Tongue (tissue), 2 donors: Measurements from ENCODE around the gene RGL3. TPM values are rescaled to one million over a fixed set of nuclear protein-coding genes. Genes with fewer than 3 reads are reported as not detected.
"Not testable (repeated sequence)": the region's sequence is repeated elsewhere in the genome, so short reads cannot be mapped to it uniquely, and the experiment has no call there.

ENCODE experiments used
- DNase-seq: peaks from one replicate; pipeline ENCODE4 v3.0.0-alpha.2; 2015
- total RNA-seq: library from RNA; depleted of rRNA; stranded (reverse); fragments of >200 nt; gene quantifications from one replicate; pipeline ENCODE4 v1.2.3, GENCODE V29; 2014

Gene RGL3
- total RNA-seq, 1 donor from 2014 or later, result 0.10 TPM

DNA sequence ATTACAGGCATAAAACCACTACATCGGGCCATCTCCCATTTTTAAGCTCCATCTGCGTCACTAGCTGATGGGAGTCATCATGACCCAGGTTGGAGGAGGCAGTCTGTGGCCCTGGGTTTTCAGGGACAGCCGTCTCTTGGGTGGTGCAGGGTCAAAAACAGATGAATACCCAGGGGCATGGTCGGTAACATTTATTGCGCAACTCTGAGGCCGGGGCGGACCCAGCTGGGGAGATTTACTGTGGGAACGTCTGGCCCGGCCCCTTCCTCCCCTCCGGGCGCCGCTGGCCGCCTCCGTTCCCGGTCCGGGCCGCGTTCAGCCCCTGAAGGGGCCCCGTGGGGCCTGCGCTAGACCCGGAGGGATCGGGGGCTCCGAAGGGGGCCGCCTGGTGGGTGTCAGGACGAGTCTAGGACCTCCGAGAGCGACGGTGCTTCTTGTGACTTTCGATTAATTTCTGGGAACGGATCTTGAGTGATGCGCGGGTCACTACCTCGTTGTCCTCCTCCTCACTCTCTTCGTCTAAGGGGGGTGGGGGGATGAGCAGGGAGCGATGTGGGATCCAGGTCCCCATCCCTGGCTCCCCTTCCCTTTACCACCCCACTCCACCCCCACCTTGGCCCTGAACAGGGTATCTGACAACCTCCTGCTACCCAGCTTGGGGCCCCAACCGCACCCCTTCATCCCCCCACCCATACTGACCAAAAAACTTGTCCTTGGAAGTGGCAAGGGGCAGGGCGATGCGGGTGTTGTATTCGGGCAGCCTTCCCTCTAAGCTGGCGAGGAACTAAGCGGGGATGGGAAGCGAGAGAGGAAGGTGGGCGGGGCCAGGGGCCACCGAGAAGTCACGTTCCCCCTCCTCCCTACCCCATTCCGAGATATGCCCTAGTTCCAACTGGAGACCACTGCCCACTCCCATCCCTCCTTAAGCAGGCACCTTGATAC, 1.6 kb upstream of the RGL3 start:
- no peak for DNase-seq

DNA sequence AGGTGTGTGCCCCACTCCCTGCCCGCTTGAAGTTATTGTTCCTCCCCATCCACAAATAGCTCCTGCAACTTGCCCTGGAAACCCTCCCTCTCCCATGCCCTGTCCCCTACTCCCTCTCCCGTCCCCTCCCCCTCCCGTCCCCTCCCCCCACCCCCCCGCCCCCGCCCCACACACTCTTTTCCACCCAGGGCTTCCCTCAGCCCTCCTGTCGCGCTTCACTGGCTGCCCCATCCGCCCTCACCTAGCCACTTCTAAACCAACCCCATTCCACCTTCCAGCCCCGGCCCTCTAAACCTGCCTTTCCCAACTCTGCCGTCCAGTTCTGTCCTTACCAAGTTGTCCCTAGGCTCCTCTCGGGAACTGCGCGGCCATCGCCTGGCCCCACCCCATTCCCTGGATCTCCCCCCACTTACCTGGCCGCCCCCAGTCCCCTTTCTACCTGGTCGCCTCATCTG, 993 bp downstream of the RGL3 start:
- DNase-seq, result no peak

DNA sequence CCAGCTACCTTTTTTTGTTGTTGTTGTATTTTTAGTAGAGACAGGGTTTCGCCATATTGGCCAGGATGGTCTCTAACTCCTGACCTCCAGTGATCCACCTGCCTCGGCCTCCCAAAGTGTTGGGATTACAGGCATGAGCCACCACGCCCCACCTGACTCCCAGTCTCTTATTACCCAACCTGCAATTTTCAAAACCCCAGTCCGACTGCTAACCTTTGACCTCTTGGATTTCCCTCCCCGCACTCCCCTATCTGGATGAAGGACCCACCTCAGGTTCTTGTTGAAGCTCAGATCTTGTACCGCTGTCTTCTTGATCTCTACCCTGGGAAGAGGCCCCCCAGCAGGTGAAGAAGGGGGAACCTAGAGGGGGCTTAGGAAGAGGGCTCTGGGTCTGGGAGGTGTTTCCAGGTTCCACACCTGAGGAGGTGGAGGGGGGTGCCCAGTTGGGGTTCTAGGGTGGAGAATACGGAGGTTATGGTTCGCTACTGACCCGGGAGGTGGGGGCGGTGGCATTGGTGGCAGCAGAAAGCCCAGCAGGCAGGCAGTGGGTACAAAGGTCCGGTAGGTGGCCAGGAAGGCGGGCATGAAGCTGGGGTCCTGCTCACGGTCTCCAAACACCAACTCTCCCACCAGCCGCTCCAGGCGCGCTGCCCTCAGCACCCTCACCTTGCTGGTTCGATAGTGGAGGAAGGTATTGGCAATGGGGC, 2.6 kb downstream of the RGL3 start:
- no peak for DNase-seq

DNA sequence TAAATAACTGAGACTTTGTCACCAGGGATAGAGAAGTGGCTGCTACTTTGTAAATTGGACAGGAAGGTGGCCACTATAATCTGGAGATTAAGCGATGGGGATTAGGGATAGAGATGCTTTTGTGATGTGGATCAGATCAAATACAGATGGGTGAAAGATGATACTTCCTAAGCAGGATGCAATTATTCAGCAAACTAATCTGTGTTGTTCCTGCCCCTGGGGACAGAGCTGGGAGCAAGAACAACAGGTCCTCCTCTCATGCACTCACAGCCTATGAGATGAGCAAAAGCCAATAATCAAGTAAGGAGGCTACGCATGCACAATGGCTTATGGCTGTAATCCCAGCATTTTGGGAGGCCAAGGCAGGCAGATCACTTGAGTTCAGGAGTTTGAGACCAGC, 4.6 kb downstream of the RGL3 start:
- no peak for DNase-seq

DNA sequence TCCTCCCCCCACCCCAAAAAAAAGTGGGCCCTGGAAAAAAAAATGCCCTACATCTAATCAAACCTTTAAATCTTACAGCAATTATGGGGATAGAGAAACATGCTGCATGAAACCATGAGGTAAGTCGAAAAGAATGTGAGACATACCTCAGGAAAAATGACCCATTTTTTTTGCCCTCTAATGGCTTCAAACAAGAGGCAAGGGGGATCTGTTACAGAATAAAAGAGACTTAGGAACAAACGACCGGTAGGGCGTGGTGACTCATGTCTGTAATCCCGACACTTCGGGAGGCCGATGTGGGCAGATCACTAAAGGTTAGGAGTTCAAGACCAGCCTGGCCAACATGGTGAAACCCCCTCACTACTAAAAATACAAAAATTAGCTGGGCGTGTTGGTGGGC, 8.4 kb downstream of the RGL3 start:
- DNase-seq, result no peak

DNA sequence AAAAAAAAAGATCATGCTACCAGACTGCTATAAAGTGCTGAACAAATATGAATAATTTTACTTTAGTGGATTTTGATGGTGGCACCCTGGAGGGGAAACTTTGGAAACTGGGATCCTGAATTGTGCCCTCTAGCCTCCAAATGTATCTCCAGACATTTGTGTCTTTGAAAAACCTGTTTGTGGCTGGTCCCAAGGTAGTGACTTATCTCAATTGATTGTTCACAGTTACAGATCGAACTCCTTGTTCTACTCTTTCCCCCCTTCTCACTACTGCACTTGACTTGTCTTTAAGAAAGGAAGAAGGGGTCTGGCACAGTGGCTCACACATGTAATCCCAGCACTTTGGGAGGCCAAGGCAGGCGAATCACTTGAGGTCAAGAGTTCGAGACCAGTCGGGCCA, 10.5 kb downstream of the RGL3 start:
- DNase-seq, result no peak

DNA sequence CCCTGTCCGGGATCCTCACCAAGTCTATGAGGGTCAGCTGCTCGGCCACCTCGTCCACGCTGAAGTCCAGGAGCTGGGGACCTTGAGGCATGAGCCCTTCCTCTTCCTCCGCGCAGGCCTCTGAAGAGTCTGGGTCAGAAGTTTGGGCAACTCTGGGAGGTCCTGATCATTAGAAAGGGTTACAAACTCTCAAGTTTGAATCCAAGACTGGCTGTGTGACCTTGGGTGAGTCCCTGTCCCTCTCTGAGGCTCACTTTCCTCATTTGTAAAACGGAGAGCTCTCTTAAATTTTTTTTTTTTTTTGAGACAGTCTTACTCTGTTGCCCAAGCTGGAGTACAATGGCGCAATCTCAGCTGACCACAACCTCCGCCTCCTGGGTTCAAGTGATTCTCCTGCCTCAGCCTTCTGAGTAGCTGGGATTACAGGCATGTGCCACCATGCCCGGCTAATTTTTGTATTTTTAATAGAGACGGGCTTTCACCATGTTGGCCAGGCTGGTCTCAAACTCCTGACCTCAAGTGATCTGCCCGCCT, 12.3 kb downstream of the RGL3 start:
- DNase-seq, result not testable (repeated sequence)

DNA sequence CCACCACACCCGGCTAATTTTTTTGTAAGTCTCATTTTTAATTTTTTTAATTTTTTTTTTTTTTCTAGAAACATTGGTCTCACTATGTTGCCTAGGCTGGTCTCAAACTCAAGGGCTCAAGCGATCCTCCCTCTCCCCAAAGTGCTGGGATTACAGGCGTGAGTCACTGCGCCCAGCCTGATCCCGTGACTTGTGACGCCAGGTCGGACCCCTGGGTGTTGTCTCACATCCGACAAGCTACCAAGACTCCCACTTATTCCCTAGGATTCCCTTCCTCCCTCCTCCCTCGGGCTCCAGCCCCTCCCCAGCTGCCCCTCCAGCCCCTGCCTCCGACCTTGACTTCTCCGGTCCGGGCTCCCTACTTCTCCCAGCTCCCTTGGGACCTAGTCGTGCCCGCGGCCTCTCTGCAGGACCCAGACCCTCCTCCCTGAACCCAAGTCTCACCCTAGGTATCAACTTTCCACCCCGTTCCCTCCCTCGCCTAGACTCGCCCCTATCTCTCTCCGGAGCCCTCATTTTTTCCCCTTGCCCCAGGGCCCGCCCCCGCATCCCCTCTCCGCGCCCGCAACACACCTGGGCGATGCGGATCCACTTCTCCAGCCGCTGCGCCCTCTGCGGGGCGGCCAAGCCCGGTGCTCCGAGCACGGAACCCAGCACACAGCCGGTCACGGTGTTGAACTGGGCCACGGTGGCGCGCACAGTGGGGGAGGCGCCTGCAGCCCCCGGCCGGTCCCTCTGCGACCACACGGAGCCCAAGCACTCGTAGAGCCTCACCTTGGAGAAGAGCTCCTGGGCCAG, 13.1 kb downstream of the RGL3 start:
- DNase-seq, result no peak

DNA sequence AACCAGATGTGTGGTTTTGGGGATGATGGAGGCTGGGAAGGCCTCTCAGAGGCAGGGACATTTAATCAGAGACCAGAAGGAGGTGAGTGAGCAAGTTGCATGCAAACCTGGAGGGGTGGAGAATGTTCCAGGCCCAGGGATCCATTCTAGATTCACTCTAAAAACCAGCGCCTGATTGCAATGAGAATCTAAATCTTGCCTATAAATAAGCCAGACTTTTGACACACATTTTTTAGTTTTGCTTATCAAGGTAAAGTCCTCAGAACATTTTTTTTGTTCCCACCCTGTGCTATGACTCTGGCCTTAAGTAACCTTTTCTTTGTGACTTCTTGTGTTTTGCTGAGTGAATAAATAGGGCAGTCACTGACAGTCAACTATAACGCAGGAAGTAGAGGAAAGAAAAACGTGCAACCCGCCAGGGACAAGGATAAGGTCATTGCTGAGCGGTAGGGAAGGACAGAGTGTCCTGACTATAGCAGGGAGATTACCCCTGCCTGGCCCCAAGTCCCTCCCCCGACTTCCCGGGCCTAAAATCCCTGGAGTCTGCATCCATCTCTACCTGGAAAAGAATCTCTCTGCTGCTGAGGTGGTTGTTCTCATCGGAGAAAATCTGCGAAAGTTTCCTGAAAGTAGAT, 14.4 kb downstream of the RGL3 start:
- DNase-seq, result no peak

DNA sequence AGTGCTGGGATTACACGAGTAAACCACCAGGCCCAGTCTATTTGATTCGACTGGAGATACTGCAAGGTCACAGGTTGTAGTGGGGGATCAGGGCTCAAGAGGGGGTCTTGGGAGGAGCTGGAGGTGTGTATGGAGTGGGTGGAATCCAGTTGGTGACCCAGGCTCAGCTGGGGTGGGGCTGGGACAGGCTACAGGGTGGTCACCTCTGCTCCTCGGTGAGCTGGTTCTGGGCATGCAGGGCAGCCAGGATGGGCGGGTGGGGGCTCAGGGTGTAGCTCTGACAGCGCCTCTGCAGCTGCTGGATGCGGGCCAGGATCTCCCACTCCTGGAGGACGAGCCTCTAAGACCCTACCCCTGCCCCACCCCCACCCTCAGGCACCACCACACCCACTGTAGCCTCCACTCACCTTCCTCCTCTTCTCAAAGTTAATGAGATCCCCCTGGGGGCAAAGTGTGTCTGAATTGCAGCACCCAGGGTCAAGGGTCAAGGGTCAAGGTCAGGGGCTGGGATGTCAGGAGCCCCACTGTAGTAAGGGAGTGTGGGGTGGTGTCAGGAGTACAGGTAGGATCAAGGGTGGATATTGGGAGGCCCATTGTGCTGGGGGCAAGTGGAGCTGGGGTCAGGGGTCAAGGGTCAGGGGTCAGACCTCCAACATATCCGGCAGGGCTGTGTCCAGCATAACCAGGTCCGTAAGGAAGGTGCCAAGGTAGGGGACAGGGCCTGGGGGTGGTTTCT, 17.1 kb downstream of the RGL3 start:
- DNase-seq, result no peak

DNA sequence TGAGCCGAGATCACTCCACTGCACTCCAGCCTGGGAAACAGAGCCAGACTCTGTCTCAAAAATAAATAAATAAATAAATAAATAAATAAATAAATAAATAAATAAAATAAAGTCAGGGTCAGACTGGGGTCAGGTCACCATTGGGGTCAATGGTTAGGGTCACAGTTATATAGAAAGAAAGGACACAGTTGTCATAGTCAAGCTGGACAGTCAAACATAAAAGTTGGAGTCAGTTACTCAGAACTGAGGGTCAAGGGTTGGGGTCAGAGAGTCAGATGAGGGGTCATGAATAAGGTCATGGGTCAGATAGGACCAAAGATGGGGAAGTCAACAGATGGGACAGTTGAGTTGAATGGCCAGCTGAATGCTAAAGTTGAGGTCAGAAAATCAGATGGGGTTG, 18.3 kb downstream of the RGL3 start:
- no peak for DNase-seq

DNA sequence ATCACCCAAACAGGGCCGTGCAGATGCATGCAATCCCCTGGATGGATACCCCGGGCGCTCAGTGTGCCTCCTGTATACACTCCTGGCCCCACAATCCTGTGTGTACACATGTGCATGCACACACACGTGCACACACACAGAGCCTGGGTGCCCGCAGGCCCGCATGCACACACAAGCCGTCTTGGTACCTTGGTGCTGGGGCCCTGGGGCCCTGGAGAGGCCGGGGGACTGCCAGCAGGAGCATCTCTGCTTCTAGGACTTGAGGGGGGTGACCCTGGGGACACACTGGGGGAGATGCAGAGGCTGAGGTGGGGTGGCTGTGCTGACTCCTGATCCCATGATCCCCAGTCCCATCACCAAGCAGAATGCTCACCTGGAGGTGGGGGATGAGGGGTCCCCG, 19.4 kb downstream of the RGL3 start:
- no peak for DNase-seq

DNA sequence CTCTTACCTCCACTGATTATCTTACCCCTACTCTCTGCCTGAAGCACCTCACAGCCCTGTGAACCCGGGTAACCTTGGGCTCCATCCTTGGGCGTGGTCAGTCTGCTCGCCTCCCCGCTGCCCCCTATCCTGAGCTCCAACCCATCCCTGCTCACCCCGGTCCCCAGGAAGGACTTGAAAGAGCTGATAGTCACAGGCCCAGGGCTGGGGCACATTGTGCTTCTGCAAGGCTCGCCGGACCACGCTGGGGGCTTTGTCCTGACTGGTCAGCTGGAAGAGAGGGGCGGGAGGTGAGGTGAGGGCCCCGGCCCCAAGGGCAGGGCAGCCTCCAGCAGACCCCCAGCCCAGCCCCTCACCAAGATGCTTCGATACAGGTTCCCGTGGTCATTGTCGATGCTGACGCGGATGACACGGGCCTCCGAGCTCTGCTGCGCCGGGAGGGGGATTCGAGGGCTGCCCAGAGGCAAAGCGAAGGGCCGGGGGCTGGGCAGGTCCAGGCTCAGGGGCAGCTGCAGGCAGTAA, 22.0 kb downstream of the RGL3 start:
- DNase-seq, result no peak

DNA sequence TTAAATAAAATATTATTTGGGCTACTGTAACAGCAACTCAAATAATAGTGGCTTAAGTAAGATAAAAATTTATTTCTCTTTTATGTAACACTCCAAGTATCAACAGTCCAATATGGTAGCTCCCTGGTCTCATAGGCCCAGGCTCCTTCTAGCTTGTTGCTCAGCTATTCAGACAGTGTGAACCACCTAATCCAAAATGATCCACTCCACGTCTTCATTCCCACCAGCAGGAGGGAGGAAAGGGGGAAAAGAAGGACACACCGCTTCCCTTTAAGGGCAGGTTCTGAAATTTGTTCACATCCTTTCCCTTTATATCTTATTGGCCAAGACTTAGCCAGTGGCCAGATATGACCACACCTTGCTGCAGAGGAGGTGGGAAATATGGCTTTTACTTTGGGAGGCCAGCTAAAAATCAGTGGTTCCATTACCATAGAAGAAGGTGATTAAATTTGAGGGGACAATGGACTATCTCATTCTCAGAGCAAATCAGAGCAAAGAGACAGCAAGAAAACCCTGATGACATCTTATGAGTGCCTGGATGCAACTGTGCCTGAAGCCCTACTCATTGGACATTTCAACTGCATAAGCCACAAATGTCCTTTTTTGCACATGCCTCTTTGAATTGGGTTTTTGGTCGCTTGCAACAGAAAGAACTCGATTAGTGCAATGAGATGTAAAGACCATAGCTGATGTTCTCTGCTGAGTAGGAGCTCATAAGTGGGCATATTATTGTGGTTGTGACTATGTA, 28.0 kb downstream of the RGL3 start:
- no peak for DNase-seq

DNA sequence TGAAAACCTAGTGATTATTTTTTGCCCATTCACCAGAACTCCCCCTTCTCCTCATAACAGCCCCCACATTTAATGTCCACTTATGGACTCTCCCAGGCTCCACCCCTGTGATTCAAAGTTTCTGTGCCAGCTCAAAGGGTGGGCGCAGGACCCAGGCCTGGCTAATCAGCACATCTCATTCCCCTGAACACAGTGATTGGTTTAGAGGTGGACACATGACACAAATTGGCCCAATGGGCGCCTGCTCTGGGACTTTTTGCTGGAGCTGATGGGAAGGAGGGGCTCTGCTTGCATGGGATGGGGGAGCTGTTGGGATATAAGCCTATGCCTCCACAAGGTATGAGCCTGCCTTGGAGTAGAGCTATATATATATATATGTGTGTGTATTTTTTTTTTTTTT, 28.8 kb downstream of the RGL3 start:
- DNase-seq, result no peak

DNA sequence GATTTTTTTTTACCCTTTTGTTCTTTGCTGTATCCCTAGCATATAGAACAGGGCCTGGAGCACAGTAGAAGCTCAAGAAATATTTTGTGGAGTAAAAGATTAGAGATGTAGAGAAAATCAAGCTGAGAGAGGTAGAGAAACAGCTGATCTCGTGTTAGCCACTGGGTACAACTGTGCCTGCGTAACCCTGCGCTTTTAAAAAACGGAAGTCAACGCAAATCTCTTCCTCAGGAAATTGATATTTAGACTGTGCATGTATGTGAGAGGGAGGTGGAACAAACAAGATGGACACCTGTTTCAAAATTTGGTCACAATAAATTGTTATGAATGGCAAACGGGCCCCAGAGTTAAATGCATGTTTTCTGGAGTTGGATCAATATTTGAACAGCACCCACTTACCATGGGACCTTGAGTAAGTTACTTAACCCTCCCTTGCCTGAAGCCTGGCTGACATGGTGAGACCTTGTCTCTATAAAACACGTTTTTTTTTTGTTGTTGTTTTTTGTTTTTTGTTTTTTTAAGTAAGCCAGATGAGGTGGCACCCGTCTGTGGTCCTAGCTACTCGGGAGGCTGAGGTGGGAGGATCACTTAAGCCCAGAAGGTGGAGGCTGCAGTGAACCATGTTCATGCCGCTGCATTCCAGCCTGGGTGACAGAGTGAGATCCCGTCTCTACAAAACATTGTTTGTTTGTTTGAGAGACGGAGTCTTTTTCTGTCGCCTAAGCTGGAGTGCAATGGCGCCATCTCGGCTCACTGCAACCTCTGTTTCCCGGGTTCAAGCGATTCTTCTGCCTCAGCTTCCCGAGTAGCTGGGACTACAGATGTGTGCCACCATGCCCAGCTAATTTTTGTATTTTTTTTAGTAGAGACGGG, 31.7 kb downstream of the RGL3 start:
- DNase-seq, result no peak

DNA sequence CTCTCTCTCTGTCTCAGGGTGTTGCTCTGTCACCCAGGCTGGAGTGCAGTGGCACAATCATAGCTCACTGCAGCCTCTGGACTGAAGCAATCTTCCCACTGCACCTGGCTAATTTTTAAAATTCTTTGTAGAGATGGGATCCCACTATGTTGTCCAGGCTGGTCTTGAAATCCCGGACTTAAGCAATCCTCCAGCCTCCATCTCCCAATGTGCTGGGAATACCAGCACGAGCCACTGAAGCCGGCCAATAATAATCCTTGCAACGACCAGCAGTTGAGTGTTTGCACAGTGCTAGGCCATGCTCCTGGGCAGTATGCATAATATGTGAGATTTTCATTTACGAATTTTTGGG, 34.4 kb downstream of the RGL3 start:
- DNase-seq, result no peak

DNA sequence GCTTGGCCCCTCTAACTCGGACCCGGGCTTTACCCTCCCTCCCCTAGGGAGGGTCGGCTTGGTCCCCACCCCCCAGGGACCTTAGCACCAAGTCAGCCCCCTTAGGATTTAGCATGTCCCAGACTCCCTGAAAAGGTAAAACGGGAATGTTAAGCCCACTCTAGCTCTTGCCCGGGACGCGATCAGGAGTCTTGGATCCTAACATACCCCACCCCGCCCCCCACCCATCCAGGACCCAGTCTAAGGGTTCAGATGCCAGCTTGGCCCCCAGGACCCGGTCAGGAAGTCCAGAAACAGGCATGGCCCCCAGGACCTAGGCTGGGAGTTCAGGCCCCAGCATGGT, 35.4 kb downstream of the RGL3 start:
- DNase-seq, result no peak
